CD14-positive monocyte (primary cell): ENCODE measurements around the gene TRAPPC3L. TPM values are rescaled to one million over a fixed set of nuclear protein-coding genes. Genes with fewer than 3 reads are reported as not detected.

Source experiments
- DNase-seq, 3 donors: peaks; one replicate each; pipeline ENCODE4 v3.0.0-alpha.2; 2011 to 2022
- H2AFZ ChIP-seq: 2 replicates; pipeline ENCODE4 v1.6.0; 2012; ENCODE audit warnings: mild to moderate bottlenecking, low read depth, low read length, inconsistent platforms; ENCODE audit not compliant: insufficient read depth, poor library complexity, severe bottlenecking
- H3K27ac ChIP-seq, 2 donors: 1 replicate in 1 of 2; 2 replicates in 1 of 2; pipeline ENCODE4 v1.5.1; 2012 to 2013; ENCODE audit warnings: low read length in 2 of 2, control low read depth in 1 of 2, inconsistent platforms in 1 of 2, low read depth in 1 of 2, mild to moderate bottlenecking in 1 of 2
- H3K27me3 ChIP-seq, 2 donors: one replicate each; pipeline versions ENCODE4 v1.6.0 to v1.6.1; 2011 to 2013; ENCODE audit warnings: low read length in 2 of 2; ENCODE audit not compliant: control insufficient read depth in 2 of 2, insufficient read depth in 2 of 2
- H3K36me3 ChIP-seq, 2 donors: replicated peaks in 1 of 2; 1 replicate in 1 of 2; 2 replicates in 1 of 2; pipeline versions ENCODE4 v1.5.1 to v1.6.1; 2012 to 2013; ENCODE audit warnings: low read length in 2 of 2, control low read depth in 1 of 2, inconsistent platforms in 1 of 2, mild to moderate bottlenecking in 1 of 2; ENCODE audit not compliant: insufficient read depth in 2 of 2, control insufficient read depth in 1 of 2
- H3K4me1 ChIP-seq, 2 donors: 1 replicate in 1 of 2; 2 replicates in 1 of 2; pipeline versions ENCODE4 v1.5.1 to v1.6.1; 2012 to 2013; ENCODE audit warnings: low read length in 2 of 2, control low read depth in 1 of 2, inconsistent platforms in 1 of 2, mild to moderate bottlenecking in 1 of 2, moderate library complexity in 1 of 2; ENCODE audit not compliant: insufficient read depth in 2 of 2, control insufficient read depth in 1 of 2
- H3K4me2 ChIP-seq: replicated peaks from 2 replicates; pipeline ENCODE3; 2012; ENCODE audit warnings: low read length, moderate library complexity, mild to moderate bottlenecking; ENCODE audit not compliant: poor library complexity, severe bottlenecking; ENCODE audit errors: extremely low read depth
- H3K4me3 ChIP-seq, 3 experiments: fragments of 200-600 bp in 1 of 3; sonication (generic) in 1 of 3; replicated peaks in 1 of 3; 1 replicate in 2 of 3; 2 replicates in 1 of 3; pipeline ENCODE4 v1.5.1; 2011 to 2013; ENCODE audit warnings: low read length in 3 of 3, mild to moderate bottlenecking in 3 of 3, control low read depth in 2 of 3, low read depth in 2 of 3, inconsistent platforms in 1 of 3, moderate library complexity in 1 of 3
- H3K79me2 ChIP-seq: 2 replicates; pipeline ENCODE4 v1.6.0; 2012; ENCODE audit warnings: mild to moderate bottlenecking, control low read depth, inconsistent platforms, low read length, moderate library complexity; ENCODE audit not compliant: insufficient read depth
- H3K9ac ChIP-seq: 2 replicates; pipeline ENCODE4 v1.6.0; 2017; ENCODE audit warnings: low read length, mild to moderate bottlenecking; ENCODE audit not compliant: insufficient read depth, poor library complexity, severe bottlenecking
- H3K9me3 ChIP-seq, 2 donors: replicated peaks in 1 of 2; 1 replicate in 1 of 2; 2 replicates in 1 of 2; pipeline versions ENCODE4 v1.5.1 to v1.6.1; 2012 to 2013; ENCODE audit warnings: low read length in 2 of 2, control low read depth in 1 of 2; ENCODE audit not compliant: control insufficient read depth in 1 of 2, insufficient read depth in 1 of 2
- H4K20me1 ChIP-seq: 2 replicates; pipeline ENCODE4 v1.6.0; 2012; ENCODE audit warnings: mild to moderate bottlenecking, low read length, control low read depth, moderate library complexity; ENCODE audit not compliant: insufficient read depth
- H3K27ac Mint-ChIP-seq, 7 donors: one replicate each; pipeline ENCODE4 v1.8.0; 2020; ENCODE audit warnings: mild to moderate bottlenecking in 7 of 7, mixed read lengths in 7 of 7, moderate library complexity in 6 of 7, inconsistent platforms in 2 of 7
- H3K27me3 Mint-ChIP-seq, 3 donors: one replicate each; pipeline ENCODE4 v1.8.0; 2021 to 2022; ENCODE audit warnings: low read depth in 3 of 3, mild to moderate bottlenecking in 3 of 3, mixed read lengths in 3 of 3, moderate library complexity in 3 of 3, inconsistent platforms in 1 of 3
- H3K36me3 Mint-ChIP-seq, 2 donors: one replicate each; pipeline ENCODE4 v1.8.0; 2020; ENCODE audit warnings: mixed read lengths in 2 of 2, inconsistent platforms in 1 of 2, mild to moderate bottlenecking in 1 of 2
- H3K4me1 Mint-ChIP-seq: one replicate; pipeline ENCODE4 v1.8.0; 2020; ENCODE audit warnings: mild to moderate bottlenecking, mixed read lengths
- H3K4me3 Mint-ChIP-seq, 2 donors: one replicate each; pipeline ENCODE4 v1.8.0; 2020; ENCODE audit warnings: mild to moderate bottlenecking in 2 of 2, mixed read lengths in 2 of 2, moderate library complexity in 1 of 2
- H3K9me3 Mint-ChIP-seq, 7 donors: one replicate each; pipeline ENCODE4 v1.8.0; 2020 to 2022; ENCODE audit warnings: mixed read lengths in 7 of 7, mild to moderate bottlenecking in 6 of 7, moderate library complexity in 6 of 7, inconsistent platforms in 2 of 7
- CTCF ChIP-seq: fragments of 200-600 bp; IDR thresholded peaks from one replicate; pipeline ENCODE4 v1.8.0; 2022; ENCODE audit warnings: antibody characterized with exemption, mild to moderate bottlenecking
- WGBS: methylation state at CpG from one replicate; pipeline ENCODE4 v1.1.5; 2013; ENCODE audit warnings: missing lambda C conversion rate; ENCODE audit not compliant: insufficient coverage; 5-methylcytosine and 5-hydroxymethylcytosine counted together
- intact Hi-C, 2 donors: fragments of 100-400 bp; cut with micrococcal nuclease; formaldehyde crosslinking; loops; one replicate each; pipeline versions ENCODE4 v1.15.0 to v1.15.1; 2023
- polyA plus RNA-seq, 3 donors: library from polyadenylated mRNA; depleted of rRNA in 1 of 3; unstranded in 2 of 3; stranded (reverse) in 1 of 3; fragments of 300-500 nt in 2 of 3; fragments of >200 nt in 1 of 3; fragmentation: Illumina TruSeq in 2 of 3; gene quantifications; 1 replicate in 2 of 3; 2 replicates in 1 of 3; pipeline ENCODE4 v1.2.3, GENCODE V29; 2012 to 2021

The TRAPPC3L gene
- polyA plus RNA-seq, 3 donors, result 0.17 TPM; not detected in 2

GRCh38 chr6:116508527-116508926 lies 37.0 kb downstream of the TRAPPC3L start:
- intact Hi-C loops, result no loop called here
- Histone ChIP-seq H3K36me3 (no peaks in the 10 kb centered on the region), H3K27me3 (no peaks in the 10 kb centered on the region), H3K4me3 (no peak overlapping the region), H3K27ac (no peak overlapping the region), H3K79me2 (no peaks in the 10 kb centered on the region), H3K4me2 (no peak overlapping the region), H3K9ac (no peak overlapping the region), H2AFZ (no peak overlapping the region), H4K20me1 (no peaks in the 10 kb centered on the region), H3K9me3 (peaks cover 2 to 4% of the 10 kb centered on the region in 2 donors), H3K4me1 (peaks cover 0 to 4% of the 10 kb centered on the region in 2 donors)
- peaks cover 0 to 4% (median 2%) of the 10 kb centered on the region in 3 donors for H3K27me3 Mint-ChIP-seq
- no peak for DNase-seq
- H3K27ac Mint-ChIP-seq, result no peak overlapping the region
- H3K36me3 Mint-ChIP-seq, result no peaks in the 10 kb centered on the region
- no peak for TF ChIP-seq CTCF
- H3K4me1 Mint-ChIP-seq, result peaks cover 11% of the 10 kb centered on the region
- peaks cover 6 to 18% (median 10%) of the 10 kb centered on the region in 7 donors for H3K9me3 Mint-ChIP-seq
- no peak overlapping the region for H3K4me3 Mint-ChIP-seq

GRCh38 chr6:116507324-116507723 lies 38.2 kb downstream of the TRAPPC3L start:
- intact Hi-C loops, result no loop called here
- H4K20me1 ChIP-seq, result no peaks in the 10 kb centered on the region
- no peak for TF ChIP-seq CTCF
- peaks cover 1 to 4% (median 3%) of the 10 kb centered on the region in 3 donors for H3K27me3 Mint-ChIP-seq
- H3K4me1 Mint-ChIP-seq, result peaks cover 11% of the 10 kb centered on the region
- no peaks in the 10 kb centered on the region for H3K27me3 ChIP-seq
- no peaks in the 10 kb centered on the region for H3K36me3 ChIP-seq
- H3K79me2 ChIP-seq, result no peaks in the 10 kb centered on the region
- H3K9me3 ChIP-seq, result peaks cover 2 to 4% of the 10 kb centered on the region in 2 donors
- no peak overlapping the region for H3K4me3 ChIP-seq
- H3K4me2 ChIP-seq, result no peak overlapping the region
- no peak overlapping the region for H3K9ac ChIP-seq
- H3K4me3 Mint-ChIP-seq, result no peak overlapping the region
- peaks cover 0 to 6% of the 10 kb centered on the region in 2 donors for H3K36me3 Mint-ChIP-seq
- H3K27ac ChIP-seq, result no peak overlapping the region
- H3K4me1 ChIP-seq, result peaks cover 0 to 4% of the 10 kb centered on the region in 2 donors
- H3K9me3 Mint-ChIP-seq, result peaks cover 7 to 28% (median 15%) of the 10 kb centered on the region in 7 donors
- H2AFZ ChIP-seq, result no peak overlapping the region
- no peak overlapping the region for H3K27ac Mint-ChIP-seq
- DNase-seq, result no peak
- no CpG with 5 or more reads among the region's 3 CpGs for WGBS
